Activated CD8-positive, alpha-beta memory T cell treated with anti-CD3 and anti-CD28 coated beads, Interleukin-2, amount 50 U/mL, for 24 hours (primary cell): ENCODE results near the gene MED12L.

Source experiments
- DNase-seq: peaks from one replicate; pipeline ENCODE4 v3.0.0-alpha.2; 2020; ENCODE audit errors: extremely low read depth

Gene MED12L

GRCh38 chr3:151171145-151171757 lies 85.8 kb downstream of the MED12L start:
- no peak for DNase-seq

DNA sequence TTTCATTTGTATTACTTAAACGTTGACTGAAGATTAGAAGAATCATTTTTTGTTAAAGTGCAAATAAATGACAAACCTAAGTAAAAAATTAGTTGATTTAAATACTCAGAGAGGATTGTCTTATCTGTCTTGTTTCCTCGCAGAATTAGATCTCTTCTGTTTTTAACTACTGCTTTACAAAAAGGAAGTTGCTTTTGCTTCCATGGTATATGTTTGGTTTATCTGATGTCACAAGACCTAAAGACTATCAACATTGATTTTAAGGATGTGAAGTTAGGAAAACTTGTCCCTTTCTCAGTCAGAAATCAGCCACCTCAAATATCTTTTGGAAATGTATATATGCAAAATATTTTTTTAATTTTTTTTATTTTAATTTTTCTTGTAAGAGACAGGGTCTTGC lies 88.9 kb downstream of the MED12L start:
- no peak for DNase-seq

DNA sequence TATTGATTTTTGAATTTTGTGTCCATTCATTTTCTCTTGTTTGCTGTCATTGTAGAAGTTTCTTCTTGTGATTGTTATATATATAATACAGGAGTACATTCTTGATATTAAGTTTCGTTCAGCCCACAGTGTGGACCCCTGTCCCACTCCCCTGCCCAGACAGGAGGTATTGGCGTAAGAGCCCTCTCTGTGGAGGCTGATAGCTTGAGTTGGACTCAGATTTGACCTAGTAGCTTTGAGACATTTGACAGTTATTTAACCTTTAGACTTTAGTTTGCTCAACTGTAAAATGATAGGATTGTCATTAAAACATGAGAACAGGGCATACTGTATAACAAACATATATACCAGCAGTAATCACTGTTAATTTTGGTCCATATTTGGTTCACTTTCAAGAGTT lies 90.5 kb downstream of the MED12L start:
- no peak for DNase-seq

GRCh38 chr3:151178208-151178845 lies 92.9 kb downstream of the MED12L start:
- DNase-seq: no peak

GRCh38 chr3:151182349-151183079 lies 97.0 kb downstream of the MED12L start:
- no peak for DNase-seq

DNA sequence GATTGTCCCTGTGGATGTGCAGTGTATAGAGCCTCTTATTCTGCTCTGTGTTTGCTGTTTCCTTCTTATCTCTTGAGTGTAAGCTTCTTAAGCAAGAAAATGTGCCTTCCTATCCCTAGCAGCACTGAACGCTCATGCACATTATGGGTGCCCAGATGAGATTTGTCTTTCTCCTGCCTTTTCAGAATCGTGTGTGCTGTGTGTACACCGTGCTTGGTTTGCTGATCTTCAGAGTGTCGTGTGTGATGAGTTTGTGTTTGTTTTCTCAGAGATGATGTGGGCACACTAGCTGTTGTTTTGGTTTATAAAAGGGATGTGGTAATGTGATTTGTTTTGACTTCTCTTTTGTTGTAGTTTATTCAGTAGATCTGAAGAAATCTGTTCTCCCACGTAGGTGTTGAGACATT lies 97.8 kb downstream of the MED12L start:
- no peak for DNase-seq

DNA sequence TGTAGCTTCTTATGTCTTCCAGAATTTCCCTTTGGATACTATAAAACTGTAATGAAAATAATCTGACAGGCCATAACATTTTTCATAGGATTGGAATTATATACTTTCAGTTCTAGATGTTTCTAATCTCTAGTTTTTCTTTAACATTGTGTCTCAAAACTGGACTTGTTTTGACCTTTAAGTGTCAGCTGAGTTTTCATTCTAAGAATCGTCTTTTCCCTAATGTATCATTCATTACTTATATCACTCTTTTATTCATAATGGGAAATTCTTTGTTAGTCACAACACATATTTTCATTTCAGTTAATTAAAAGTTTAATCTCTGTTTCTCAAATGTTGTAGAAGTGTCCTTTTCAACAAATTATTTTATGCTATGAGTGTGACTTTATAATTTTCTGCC lies 105.6 kb downstream of the MED12L start:
- DNase-seq: no peak

DNA sequence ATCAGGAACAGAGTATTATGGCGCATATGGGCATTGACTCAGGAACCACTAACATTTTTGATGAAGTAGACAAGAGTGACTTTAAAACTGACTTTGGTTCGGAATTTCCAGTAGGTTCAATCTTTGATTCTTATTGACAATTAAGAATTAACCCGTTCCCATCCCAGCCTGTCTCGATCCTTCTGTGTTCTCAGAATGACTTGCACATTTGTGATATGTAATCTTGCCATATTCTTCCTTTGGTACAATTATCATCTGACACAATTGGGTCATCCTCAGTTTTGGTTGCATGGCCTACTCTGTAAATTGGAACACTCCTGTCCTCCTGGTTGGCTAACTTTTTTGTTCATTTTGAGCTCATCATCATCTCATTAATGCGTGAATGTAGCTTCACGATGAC lies 107.1 kb downstream of the MED12L start:
- no peak for DNase-seq

GRCh38 chr3:151195826-151196225 lies 110.4 kb downstream of the MED12L start:
- no peak for DNase-seq

GRCh38 chr3:151196434-151196833 lies 111.0 kb downstream of the MED12L start:
- DNase-seq: no peak

DNA sequence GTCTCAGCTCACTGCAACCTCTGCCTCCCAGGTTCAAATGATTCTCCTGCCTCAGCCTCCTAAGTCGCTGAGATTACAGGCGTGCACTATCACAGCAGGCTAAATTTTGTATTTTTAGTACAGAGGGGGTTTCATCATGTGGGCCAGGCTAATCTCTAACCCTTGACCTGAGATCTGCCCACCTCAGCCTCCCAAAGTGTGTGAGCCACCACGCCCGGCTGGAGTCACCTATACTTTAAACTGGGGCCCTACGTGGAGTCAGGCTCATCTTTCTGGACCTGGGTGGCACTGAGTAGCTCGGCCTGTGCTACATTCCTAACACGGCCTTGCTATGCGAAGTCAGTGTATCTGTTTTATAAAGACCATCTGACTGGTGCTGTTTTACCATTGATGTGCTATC lies 111.8 kb downstream of the MED12L start:
- no peak for DNase-seq

GRCh38 chr3:151197981-151198767 lies 112.7 kb downstream of the MED12L start:
- no peak for DNase-seq

GRCh38 chr3:151198849-151199248 lies 113.4 kb downstream of the MED12L start:
- no peak for DNase-seq

- DNase-seq: no peak
Observed at GRCh38 chr3:151199554-151200438, 114.3 kb downstream of the MED12L start.

DNA sequence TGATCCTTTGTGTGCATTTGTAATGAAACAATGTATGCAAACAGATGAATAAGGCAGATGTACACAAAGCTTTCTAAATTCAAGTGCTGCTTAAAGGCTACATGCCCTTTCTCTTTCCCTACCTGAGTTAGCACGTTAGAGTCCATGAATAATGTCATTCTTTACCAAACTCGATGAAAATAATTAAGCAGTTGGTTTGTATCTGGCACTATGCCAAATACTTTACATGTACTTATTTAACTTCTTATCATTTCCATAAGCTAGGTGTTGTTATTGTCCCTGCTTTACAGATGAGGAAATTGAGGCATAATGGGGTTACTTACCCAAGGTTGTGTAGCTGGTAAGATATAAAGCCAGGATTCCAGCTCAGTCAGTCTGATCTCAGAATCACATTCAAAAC lies 115.1 kb downstream of the MED12L start:
- no peak for DNase-seq

- DNase-seq: no peak
Observed at GRCh38 chr3:151201051-151201730, 115.7 kb downstream of the MED12L start.

DNA sequence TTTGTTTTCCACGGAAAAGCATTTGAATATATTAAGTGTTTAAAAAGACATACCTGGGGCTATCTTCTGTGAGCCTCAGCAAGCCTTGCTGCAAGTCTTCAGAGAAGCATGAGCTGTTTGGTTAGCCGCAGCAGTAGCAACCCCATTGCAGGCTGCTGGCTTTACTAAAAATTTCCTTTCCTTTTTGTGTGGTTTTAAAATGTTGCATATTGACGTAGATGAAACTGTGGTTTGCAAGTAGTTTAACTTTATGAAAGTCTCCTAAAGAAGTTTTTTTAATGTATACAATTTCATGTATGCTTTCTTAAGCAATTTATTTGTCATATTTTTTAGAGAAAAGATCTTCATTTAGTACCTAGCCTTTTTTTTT lies 117.6 kb downstream of the MED12L start, which contains the start of gene GPR171:
GPR171 (minus strand) TSS at position 166 of the 370 bp plus-strand sequence. CDS start 3,830 bp downstream, outside the sequence.
- DNase-seq: peak; percentile 35

DNA sequence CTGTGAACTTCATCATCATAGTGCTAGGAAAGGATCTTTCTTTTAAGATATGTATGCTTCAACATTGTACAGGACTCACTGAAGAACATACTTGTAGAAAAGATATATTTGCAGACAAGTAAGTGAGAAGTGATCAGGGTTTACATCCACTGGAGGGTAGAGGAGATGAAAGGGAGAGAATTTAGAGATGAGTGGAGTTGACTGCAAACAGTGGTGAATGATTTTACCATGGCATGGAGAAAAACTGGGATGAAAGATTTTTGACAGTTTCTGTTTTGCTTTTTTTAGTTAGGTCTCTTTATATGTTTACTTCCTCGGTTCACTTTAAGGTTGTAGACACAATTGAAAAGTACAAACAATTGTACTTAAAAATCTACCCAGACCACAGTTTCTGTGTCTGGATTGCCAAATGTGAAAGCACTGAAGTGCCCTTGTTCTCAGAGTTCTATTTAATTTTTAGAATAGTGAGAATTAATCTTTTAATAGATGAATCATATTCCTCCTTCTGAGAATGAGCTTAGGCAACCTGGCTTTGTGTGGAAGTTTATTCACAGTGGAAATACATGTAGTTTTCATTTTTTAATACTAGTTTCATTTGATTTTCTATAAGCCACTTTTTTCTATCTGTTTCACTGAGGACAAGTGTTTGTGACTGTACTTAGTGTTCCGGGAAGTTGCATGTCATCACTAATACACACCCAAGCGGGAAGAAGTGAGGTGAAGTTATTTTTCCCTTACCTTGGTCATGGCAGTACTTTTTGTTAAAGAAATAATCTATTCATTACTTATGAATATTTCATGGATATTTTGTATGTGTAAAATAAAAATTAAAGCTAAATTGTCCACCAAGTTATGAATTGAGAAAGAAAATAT lies 119.3 kb downstream of the MED12L start:
- DNase-seq: no peak

GRCh38 chr3:151205482-151205881 lies 120.0 kb downstream of the MED12L start:
- DNase-seq: no peak

- no peak for DNase-seq
Observed at GRCh38 chr3:151206201-151206600, 120.7 kb downstream of the MED12L start.
